Activated CD4-positive, alpha-beta T cell treated with anti-CD3 and anti-CD28 coated beads, Interleukin-2, amount 50 U/mL, for 1 hour (primary cell): ENCODE measurements around the gene WDTC1.

Experiments used
- DNase-seq: peaks from one replicate; pipeline ENCODE4 v3.0.0-alpha.2; 2020

The WDTC1 gene

DNA sequence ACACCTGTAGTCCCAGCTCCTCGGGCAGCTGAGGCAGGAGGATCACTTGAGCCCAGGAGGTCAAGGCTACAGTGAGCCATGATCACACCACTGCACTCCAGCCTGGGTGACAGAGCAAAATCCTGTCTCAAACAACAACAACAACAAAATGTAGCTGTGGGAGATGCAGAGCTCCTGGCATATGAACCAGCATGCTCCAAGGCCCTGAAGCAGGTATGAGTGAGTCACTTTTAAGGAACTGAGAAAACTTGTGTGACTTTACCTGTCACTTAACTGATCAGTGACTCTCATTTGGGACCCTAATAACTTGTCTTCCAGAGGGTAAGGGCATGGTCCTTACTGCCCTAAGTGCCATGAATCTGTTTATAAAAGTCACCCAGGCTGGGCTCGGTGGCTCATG lies 68.2 kb downstream of the WDTC1 start:
- no peak for DNase-seq

GRCh38 chr1:27303509-27303908 lies 69.1 kb downstream of the WDTC1 start:
- no peak for DNase-seq

GRCh38 chr1:27306071-27306470 lies 71.6 kb downstream of the WDTC1 start:
- DNase-seq, result no peak

DNA sequence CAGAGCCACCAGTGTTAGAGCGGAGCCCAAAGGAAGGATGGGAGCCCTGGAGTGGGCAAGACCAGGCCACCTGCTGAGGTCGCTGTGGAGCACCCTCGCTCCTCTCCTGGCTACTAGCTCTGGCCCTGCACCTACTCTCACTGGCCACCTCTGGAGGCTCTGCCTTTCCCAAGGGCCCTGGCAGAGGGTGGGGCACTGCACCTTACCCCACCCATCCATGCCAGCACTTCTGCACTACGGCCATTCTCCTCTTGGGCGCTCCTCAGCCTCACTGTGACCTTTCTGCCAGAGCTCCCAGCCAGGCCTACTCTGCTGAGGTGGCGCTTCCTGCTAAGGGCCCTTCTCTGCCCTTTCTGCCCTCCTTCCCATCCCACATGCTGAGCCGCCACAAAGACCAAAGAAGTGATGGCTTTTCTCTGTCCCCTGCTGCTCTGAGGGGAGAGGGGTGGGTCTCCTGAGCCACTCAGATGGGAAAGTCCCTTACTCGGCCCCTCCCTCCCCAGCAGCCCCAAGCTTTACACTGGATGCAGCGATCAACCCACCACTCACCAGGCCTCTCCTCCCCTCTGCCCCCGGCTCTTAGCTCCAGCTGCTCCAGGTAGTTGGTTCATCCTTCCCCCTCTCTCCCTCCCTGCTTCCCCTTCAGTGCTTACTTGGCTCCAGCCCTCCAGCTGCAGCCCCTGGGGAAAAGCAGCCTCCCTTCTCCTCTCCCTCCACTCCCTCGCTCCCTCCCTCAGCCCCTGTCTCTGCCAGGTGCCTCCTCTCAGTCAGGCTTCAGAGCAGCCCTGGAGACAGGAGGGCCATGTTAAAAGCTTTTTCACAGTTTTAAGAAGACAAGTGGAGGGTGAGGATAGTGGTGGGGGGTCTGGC lies 72.7 kb downstream of the WDTC1 start:
- DNase-seq, result no peak

- DNase-seq, result no peak
These were observed 73.6 kb downstream of the WDTC1 start for GRCh38 chr1:27307874-27308598.

DNA sequence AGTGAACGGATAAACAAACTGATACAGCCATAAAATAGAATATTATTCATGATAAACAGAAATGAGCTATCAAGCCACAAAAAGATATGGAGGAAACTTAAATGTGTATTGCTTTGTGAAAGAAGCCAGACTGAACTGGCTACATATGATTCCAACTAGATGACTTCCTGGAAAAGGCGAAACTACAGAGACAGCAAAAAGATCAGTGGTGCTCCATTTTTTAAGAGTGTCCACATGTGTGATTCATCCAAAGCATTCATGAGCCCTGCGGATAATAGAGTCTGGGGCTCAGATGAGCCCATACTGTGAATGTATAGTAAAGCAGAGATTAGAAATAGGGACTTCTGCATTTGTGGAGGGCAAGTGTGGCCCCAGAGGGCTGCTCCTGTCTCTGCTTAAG lies 79.7 kb downstream of the WDTC1 start:
- no peak for DNase-seq

DNA sequence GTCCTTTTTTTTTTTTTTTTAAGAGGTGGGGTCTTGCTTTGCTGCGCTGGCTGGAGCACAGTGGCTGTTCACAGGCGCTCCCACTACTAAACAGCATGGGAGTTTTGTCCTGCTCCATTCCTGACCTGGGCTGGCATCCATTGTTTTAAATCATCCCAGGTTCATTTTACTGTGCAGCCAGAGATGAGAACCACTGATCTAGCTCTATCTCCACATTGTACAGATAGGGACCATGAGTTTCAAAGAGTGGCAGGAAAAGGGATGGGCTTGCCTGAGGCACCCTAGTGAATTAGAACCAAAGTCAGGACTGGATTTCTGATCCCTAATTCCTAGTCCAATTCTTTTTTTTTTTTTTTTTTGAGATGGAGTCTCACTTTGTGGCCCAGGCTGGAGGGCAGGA lies 80.3 kb downstream of the WDTC1 start:
- no peak for DNase-seq

- DNase-seq, result no peak
These were observed 82.4 kb downstream of the WDTC1 start for GRCh38 chr1:27316860-27317259.

- no peak for DNase-seq
These were observed 83.7 kb downstream of the WDTC1 start for GRCh38 chr1:27318136-27318535.

DNA sequence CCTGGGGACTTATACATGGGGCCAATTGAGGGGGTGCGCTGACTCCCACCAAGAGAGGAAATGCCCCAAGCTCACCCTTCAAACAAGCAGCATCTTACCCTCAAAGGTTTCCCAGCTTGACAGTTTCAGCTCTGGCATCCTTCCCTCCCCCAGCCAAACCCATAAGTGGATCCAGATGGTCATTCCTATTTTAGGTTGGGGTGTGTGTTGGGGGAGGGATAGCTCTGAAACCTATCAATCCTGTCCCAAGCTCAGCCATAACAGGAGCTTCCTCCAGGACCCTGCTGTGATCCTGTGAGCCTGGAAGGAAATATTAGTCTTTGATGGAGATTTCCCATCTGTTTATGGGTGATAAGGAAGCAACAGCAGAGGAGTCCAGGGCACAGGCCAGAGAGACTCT lies 84.2 kb downstream of the WDTC1 start:
- no peak for DNase-seq

DNA sequence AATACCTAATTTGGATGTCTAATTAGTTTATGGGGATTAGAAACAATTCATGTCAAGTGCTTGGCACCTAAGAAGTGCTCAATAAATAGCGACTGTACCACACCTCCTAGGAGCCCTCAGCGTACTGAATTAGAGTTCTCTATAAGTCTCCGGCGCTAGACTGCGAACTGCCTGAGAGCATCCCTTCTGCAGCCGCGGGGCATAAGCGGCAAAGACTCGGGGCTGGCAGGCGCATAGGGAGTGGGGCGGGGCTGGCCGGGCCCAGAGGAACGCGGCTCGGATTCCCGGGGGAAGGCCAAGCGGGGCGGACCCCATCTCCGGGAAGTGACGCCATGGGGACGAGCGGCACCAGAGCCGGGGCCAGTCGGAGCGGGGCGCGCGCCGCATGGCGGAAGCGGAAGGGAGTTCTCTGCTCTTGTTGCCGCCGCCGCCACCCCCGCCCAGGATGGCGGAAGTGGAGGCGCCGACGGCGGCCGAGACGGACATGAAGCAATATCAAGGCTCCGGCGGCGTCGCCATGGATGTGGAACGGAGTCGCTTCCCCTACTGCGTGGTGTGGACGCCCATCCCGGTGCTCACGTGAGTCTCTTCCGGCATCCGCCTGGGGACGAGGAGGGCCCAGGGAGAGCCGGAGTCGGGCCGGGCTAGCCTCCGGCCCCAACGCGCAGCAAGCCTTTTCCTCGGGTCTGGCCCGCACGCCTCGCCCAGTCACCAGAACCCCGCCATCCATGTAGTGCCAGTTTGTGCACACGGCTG lies 87.6 kb downstream of the WDTC1 start, which contains the start of gene TMEM222:
TSS of gene TMEM222 (plus strand) at position 351 of the 756 bp plus-strand sequence. CDS start at position 386, 35 bp downstream.
- peak; percentile 96 for DNase-seq

GRCh38 chr1:27322569-27323240 lies 88.3 kb downstream of the WDTC1 start:
- no peak for DNase-seq

- DNase-seq, result no peak
These were observed 90.9 kb downstream of the WDTC1 start for GRCh38 chr1:27325286-27325685.

- no peak for DNase-seq
These were observed 93.5 kb downstream of the WDTC1 start for GRCh38 chr1:27327964-27328363.

DNA sequence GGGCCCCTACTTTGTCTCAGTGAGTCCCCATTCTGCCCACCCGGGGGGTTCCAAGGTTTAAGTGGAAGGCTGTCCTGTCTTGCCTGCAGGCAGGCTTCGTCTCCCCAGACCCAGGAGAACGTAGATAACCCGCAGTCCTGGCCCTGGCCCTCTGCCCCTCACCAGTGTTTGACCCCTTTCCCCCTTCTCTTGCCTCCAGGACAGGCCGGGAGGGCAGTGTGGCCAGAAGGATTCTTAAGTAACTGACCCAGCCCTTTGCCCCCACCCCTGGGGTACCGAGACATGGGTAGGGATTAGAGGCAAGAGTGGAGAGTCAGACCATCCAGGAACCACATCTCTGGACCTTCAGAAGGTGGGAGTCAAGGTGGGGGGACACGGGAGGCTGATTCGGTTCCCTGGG lies 96.4 kb downstream of the WDTC1 start:
- DNase-seq, result no peak

DNA sequence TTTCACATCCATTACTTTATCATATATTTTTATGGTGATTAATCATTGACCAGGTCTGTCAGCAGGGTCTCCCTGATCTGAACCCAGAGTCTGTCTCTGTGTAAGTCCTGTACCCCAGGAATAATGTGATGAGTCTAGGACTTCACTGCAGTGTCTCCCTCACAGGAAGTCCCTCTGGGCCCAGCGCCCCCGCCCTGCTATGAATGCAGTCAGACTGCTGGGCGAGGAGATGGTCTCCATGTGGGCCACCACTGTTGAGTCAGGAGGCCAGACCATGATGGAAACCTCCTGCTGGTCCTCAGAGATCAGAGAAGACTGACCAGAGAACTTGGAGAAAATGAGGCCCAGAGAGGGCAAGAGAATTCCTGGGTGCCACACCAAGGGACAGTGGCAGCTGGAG lies 97.0 kb downstream of the WDTC1 start:
- no peak for DNase-seq

DNA sequence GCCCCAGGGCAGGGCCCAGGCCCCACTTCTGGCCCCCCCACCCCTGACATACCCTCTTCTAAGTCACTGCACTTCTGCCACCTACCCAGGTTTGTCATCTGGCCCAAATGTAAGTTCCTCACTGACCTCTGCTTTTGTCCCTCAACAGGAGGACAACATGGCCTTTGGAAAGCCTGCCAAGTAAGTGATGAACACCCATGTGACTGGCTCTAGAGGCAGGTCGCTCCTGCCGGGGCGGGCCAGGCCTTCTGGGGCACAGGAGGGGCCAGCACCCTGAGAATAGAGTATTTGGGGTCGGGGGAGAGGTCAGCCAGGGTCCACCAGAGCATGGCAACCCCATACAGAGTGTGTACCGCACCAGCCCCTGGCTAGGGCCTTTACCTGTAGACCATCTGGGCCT lies 97.5 kb downstream of the WDTC1 start:
- DNase-seq, result no peak

GRCh38 chr1:27332536-27333281 lies 98.3 kb downstream of the WDTC1 start:
- DNase-seq, result peak; percentile 61

DNA sequence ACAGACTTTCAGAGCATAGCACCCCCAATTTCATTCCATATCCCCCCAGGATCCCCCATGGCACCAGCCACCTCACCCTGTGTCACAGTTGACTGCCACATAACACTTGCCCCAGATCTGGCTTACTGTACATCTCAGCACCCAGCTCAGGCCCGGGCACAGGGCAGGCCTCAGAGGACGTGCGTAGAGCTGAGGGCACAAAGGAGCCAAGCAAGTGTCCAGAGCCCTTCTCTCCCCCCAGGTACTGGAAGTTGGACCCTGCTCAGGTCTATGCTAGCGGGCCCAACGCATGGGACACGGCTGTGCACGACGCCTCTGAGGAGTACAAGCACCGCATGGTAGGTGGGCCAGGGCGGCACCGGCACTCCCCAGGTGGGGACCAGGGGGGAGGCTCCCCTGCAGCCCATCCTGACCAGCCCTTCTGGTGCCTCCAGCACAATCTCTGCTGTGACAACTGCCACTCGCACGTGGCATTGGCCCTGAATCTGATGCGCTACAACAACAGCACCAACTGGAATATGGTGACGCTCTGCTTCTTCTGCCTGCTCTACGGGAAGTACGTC lies 99.4 kb downstream of the WDTC1 start:
- no peak for DNase-seq

DNA sequence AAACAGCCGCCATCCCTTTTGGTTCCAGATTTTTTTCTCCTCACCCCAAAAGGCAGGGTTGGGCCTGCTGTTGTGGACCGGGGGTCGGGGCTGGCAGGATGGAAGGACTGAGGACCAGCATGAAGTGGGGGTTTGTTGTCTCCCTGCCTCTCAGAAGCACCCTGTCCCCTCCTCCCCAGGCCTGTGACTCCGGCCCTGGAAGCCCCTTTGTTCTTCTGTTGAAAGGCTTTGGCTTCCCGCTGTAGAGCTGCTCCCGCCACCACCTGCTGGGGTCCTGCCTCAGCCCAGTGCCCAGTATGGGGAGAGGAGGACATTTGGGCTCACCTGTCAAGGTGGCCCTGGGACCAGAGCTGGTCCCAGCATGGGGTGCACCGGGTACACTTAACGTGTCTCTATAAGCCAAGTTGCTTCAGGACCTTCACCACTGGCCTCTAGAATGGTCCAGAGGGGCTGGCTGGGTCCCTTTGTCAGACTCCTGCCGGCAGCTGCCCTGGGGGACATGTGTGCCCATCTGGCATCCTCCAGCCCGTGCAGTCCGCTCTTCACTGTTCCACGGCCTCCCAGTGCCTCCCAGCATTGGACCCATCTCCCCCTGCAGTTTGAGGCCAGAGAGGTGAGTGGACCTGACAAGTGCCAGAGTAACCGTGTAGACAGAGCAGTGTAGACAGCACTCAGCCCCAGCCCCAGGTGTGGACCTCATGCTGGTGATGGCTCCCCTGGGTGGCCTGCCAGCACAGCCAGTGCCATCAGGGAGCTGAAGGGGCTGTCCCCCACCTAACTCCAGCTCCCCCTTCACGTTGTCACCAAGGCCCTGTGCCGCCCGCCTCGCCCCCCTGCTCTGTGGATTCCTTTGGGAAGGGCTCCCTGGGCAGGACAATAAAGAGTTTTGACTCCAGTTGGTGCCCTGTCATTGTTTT lies 101.3 kb downstream of the WDTC1 start:
- DNase-seq, result no peak

- DNase-seq, result no peak
These were observed 102.3 kb downstream of the WDTC1 start for GRCh38 chr1:27336756-27337155.
